ENCODE data around the gene THAP8.
"Not testable (repeated sequence)": the region's sequence is repeated elsewhere in the genome, so short reads cannot be mapped to it uniquely, and the experiment has no call there.

The THAP8 gene

GRCh38 chr19:36068810-36069499 is 14.9 kb upstream of the THAP8 start:
- DNase-seq (ENCODE audit: low spot score), result not testable (repeated sequence)

DNA sequence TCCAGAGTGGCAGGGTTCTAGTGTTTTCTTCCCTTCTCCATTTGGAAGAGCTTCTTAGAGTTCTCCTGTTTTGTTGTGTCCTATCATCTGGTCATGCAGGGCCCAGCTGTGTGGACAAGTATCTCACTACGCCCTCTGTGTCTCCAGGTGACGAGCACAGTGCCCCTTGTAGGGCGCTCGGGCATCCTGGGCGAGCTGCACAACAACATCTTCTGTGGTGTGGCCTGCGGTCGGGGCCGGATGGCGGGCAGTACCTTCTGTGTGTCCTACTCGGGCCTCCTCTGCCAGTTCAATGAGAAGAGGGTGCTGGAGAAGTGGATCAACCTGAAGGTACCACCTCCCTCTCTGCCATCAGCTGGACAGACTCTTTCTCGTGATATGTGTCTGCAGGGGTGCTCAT is 13.6 kb upstream of the THAP8 start:
- DNase-seq (ENCODE audit: low spot score), result no peak

GRCh38 chr19:36064826-36065225 is 10.7 kb upstream of the THAP8 start:
- no peak for DNase-seq (ENCODE audit: low spot score)

DNA sequence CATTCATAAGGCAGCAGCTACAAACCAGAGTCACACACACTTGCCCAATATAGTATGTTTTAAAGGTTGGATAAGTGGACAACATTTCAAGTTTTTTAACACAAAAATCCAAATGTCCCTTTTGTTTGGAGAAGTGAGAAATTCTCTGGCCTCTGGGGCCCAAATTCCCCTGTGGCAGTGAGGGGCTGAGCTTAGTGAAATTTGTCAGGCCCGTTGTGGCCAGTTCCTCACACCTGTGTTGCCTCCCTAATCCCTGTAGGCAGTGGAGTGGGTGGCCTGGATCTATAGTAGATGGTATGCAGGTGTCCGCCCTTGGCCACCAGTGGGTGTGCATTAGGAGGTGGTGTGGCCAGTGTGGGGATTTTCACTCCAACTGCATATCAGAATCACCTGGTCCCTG is 7.3 kb upstream of the THAP8 start:
- no peak for DNase-seq (ENCODE audit: low spot score)

GRCh38 chr19:36060430-36060829 is 6.3 kb upstream of the THAP8 start:
- peak; percentile 80 for DNase-seq (ENCODE audit: low spot score)

- DNase-seq (ENCODE audit: low spot score), result no peak
These were observed 5.3 kb upstream of the THAP8 start for GRCh38 chr19:36059180-36059910.

DNA sequence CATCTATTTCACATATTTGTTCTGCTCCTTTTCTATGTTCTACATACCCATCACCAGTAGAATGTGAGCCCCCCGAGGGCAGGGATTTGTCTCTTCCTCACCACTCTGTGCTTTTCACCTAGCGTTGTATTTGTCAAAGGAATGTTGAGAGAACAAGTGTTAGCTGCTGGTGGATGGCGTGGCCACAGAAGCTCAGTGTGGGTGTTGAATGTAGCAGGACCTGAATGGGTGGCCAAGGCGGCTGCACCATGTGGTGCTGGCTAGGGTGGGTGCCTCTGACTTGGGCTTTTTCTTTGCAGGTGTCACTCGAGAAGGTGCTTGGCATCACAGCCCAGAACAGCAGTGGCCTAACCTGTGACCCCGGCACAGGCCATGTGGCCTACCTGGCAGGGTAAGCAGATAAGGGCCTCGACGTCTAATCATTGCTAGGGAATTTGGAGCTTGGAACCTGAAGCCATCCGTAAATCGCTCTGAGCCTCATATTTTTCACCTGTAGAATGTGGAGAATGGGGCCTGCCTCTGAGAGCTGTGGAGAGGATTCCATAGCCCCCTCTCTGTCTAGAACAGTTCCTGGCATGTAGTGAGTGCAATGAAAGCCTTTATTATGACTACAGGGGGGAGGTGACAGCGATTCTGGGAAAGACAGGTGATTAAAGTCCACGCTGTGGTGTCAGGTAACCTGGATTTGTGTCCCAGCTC is 4.5 kb upstream of the THAP8 start:
- DNase-seq (ENCODE audit: low spot score), result no peak

DNA sequence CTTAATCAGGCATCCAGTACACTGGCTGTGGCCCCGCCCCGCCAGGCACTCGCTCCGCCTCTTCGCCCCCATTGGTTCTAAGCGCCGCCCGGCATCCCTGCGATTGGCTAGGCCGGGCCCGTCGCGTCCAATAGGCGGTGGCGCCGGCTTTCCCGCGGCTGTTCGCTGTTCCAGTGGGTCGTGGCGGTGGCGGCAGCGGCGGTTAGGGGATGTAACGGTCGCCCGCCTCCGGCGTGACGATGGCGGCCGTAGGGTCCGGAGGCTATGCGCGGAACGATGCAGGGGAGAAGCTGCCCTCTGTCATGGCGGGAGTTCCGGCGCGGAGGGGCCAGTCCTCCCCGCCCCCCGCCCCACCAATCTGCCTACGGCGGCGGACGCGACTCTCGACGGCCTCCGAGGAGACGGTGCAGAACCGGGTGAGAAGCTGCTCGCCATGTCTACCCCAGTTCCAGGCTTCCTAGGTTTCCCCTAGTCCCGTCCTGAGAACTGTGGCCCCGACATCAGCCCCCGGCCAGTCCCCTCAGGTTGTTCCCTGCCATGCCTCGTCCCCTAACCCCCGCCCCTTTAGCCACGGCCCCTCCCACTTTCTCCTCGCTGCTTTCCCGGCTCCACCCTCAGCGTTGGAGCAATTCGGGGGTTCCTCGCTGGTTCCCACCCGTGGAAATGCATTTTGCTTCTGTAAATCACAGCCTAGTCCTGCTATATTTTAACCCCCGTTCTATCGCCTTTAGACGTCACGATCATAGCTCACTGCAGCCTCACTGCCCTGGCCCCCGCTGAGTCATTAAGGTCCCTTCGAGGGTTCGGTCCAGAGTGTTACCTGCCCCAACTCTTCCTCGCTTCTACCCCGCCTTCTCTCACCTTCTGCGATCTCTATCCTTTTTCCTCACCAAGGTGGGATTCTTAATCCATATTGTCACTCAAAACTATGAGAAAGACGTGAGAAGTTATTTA is 925 bp upstream of the THAP8 start, which contains the start of gene WDR62:
Gene WDR62, plus strand, starts transcription at position 165 of the 954 bp plus-strand sequence. Its CDS starts 75 bp downstream, at position 240.
- peak; percentile 98 for DNase-seq (ENCODE audit: low spot score)

- DNase-seq (ENCODE audit: low spot score), result no peak
These were observed 2.4 kb downstream of the THAP8 start for GRCh38 chr19:36051637-36052036.

- DNase-seq (ENCODE audit: low spot score), result peak; percentile 72
These were observed 2.8 kb downstream of the THAP8 start for GRCh38 chr19:36051236-36051635.

DNA sequence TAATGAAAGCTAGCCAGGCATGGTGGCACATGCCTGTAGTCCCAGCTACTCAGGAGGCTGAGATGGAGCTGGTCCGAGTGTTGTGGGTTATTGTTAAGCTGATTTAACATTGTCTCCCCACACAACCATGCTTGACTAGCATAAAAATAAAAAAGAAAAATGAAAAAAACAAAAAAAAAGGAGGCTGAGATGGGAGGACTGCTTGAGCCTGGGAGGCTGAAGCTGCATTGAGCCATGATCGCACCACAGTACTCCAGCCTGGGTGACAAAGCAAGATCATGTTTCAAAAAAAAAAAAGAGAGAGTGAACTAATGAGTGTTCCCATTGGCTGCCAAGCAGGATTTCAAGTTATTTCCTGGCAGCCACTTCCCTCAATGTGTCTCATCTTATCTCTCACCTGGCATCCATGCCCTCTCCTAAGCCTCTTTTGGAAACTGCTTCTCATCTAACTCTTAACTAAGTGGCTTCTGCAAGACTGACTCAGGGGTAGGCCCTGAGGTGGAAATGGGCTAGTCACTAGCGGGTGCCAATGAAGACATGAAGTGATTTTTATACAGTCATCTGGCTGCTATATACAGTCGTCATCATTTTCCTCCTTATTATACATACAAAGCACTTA is 4.9 kb downstream of the THAP8 start:
- no peak for DNase-seq (ENCODE audit: low spot score)

DNA sequence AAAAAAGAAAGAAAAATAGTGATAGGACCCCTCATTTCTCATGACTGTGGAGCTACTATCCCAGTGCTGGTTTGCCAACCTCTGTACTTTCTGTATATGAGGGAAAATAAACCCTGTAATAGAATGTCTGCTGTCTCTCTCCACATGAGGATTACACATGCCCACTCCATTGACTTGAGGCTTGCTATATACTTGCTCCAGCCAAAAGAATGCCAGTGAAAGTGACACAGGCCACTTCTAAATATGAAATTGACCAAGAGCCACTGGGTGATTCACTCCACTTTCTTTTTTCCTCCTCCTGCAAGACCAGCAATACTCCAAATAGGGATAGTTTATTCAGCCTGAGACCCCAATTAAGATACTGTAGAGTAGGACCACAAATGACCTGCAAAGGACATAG is 6.2 kb downstream of the THAP8 start:
- no peak for DNase-seq (ENCODE audit: low spot score)

DNA sequence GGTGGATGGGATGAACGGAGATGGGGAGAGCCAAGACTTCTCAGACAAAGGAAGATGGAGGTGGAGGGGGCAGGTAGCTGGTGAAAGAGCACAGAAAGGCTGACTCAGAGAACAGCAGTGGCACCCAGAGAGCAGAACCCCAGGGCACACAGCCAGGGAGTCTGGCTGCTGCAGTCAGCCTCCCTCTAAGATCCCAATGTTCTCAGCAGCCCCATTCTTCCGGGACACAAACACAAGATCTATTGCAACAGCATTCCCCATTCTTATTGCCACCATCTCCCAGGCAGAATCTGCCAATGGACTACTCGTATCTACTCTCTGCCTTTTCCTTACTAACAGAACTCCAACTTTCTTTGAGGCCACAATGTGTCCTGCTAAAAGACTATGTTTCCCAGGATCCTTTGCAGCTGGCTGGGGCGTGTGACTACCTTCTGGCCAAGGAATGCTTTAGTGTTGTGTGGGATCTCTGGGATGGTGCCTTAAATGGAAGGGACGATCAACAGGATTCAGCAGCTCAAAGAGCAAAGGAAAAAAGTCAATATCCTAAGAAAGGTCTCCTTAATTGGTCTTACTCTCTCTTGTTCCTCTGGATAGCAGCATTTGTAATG is 7.5 kb downstream of the THAP8 start:
- DNase-seq (ENCODE audit: low spot score), result no peak

GRCh38 chr19:36043952-36044351 is 10.1 kb downstream of the THAP8 start:
- DNase-seq (ENCODE audit: low spot score), result no peak

GRCh38 chr19:36041831-36042230 is 12.3 kb downstream of the THAP8 start:
- DNase-seq (ENCODE audit: low spot score), result no peak

- not testable (repeated sequence) for DNase-seq (ENCODE audit: low spot score)
These were observed 13.0 kb downstream of the THAP8 start for GRCh38 chr19:36041092-36041491.

GRCh38 chr19:36040495-36040894 is 13.6 kb downstream of the THAP8 start:
- DNase-seq (ENCODE audit: low spot score), result no peak

GRCh38 chr19:36032251-36033104 is 21.6 kb downstream of the THAP8 start, which contains the start of gene CLIP3:
Gene CLIP3 (minus strand): TSS chr19:36032873. CDS start chr19:36032357, 516 bp downstream.
- DNase-seq (ENCODE audit: low spot score), result peak; percentile 99

DNA sequence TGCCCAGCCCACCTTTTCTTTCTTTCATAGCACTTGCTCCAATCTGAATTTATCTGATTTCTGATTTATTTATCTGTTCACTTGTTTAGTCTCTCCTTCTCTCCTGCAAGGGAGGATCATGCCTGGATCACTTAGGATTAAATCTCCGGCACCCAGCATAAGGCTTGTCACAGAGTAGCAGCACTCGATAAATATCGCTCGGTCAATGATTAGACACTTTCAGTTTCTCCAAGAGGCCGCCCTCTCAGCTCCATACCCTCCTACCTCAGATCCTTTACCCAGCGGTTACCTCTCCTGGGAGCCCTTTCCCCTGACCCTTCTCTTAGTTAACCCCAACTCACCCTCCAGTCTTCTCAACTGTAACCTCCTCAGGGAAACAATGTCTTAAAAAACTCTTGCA is 22.8 kb downstream of the THAP8 start:
- no peak for DNase-seq (ENCODE audit: low spot score)
